SJCRH30 (cell line): ENCODE data around the gene WSCD2. TPM values are rescaled to one million over a fixed set of nuclear protein-coding genes. Genes with fewer than 3 reads are reported as not detected.

ENCODE experiments used
- DNase-seq, 2 experiments: peaks; one replicate each; pipeline ENCODE4 v3.0.0-alpha.2; 2015 to 2020
- H3K27ac ChIP-seq: fragments of 250-450 bp; sonication (Bioruptor Pico); 2 replicates; pipeline ENCODE4 v1.5.1; 2020; ENCODE audit warnings: mild to moderate bottlenecking, moderate library complexity
- H3K27me3 ChIP-seq: fragments of 250-450 bp; sonication (Bioruptor Pico); 2 replicates; pipeline ENCODE4 v1.5.1; 2020; ENCODE audit warnings: mild to moderate bottlenecking, moderate library complexity
- H3K36me3 ChIP-seq: fragments of 250-450 bp; sonication (Bioruptor Pico); 2 replicates; pipeline ENCODE4 v1.5.1; 2020; ENCODE audit warnings: mild to moderate bottlenecking, moderate library complexity
- H3K4me1 ChIP-seq: fragments of 250-450 bp; sonication (Bioruptor Pico); 2 replicates; pipeline ENCODE4 v1.5.1; 2020; ENCODE audit warnings: mild to moderate bottlenecking, moderate library complexity
- H3K4me3 ChIP-seq: fragments of 250-450 bp; sonication (Bioruptor Pico); 2 replicates; pipeline ENCODE4 v1.5.1; 2020; ENCODE audit warnings: mild to moderate bottlenecking, moderate library complexity
- H3K9me3 ChIP-seq: fragments of 250-450 bp; sonication (Bioruptor Pico); replicated peaks from 2 replicates; pipeline ENCODE4 v1.5.1; 2020; ENCODE audit warnings: mild to moderate bottlenecking, moderate library complexity
- total RNA-seq: library from RNA; depleted of rRNA; stranded (reverse); fragments of >200 nt; shearing (Covaris generic); gene quantifications from 2 replicates; pipeline ENCODE4 v1.2.3, GENCODE V29; 2014

Gene WSCD2
- total RNA-seq, 1 experiment from 2014 or later, result not detected

DNA sequence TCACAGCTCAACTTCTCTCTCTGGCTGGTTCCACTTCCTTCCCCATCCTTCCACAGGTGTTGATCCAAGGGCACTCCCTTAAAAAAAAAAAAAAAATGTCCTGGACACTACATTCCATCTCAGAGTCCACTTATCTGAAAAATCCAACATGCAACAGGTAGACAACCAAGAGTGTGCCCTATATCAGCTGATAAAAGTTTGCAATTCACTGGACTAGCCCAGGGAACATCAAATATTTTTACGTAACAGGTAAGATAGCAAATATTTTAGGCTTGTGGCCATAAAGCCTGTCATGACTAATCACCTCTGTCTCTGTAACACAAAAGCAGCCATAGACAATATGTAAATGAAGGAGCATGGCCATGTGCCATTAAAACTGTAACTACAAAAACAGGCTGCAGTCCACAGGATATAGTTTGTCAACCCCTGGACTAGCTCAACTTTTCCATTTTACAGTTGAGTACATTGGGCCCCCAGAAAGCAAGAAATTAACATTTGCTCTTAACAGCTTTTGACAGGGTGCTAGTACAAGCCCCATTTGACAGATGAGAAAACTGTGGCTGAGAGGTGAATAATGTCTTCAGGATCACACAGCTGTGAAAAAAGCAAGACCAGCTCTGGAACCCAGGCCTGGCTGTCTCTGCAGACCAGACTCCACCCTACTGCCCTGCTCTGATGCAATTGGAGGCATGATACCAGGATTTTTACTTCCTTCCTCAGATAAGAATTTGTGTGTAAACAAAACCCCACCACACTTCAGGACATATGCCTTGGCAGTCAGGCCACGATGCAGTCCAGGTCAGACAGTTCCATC is 141.2 kb downstream of the WSCD2 start:
- H3K27ac ChIP-seq, result no peak overlapping the region

GRCh38 chr12:108270849-108271143 is 141.7 kb downstream of the WSCD2 start:
- DNase-seq, result no peak
- H3K36me3 ChIP-seq, result no peaks in the 10 kb centered on the region
- H3K9me3 ChIP-seq, result no peaks in the 10 kb centered on the region
- H3K27me3 ChIP-seq, result no peaks in the 10 kb centered on the region
- no peaks in the 10 kb centered on the region for H3K4me1 ChIP-seq
- H3K4me3 ChIP-seq, result no peak overlapping the region
- no peak overlapping the region for H3K27ac ChIP-seq

More for the DNA sequence above, 141.2 kb downstream of the WSCD2 start:
- no peak for DNase-seq
- H3K4me1 ChIP-seq, result no peaks in the 10 kb centered on the region
- no peaks in the 10 kb centered on the region for H3K27me3 ChIP-seq
- no peak overlapping the region for H3K4me3 ChIP-seq
- no peaks in the 10 kb centered on the region for H3K9me3 ChIP-seq
- H3K36me3 ChIP-seq, result no peaks in the 10 kb centered on the region

- no peaks in the 10 kb centered on the region for H3K27me3 ChIP-seq
- DNase-seq, result no peak
- H3K36me3 ChIP-seq, result no peaks in the 10 kb centered on the region
- H3K9me3 ChIP-seq, result no peaks in the 10 kb centered on the region
- H3K4me3 ChIP-seq, result no peak overlapping the region
- H3K27ac ChIP-seq, result no peak overlapping the region
- no peaks in the 10 kb centered on the region for H3K4me1 ChIP-seq
Observed at GRCh38 chr12:108271951-108272872, 143.1 kb downstream of the WSCD2 start.

- H3K36me3 ChIP-seq, result no peaks in the 10 kb centered on the region
- no peaks in the 10 kb centered on the region for H3K9me3 ChIP-seq
- no peak overlapping the region for H3K4me3 ChIP-seq
- no peaks in the 10 kb centered on the region for H3K4me1 ChIP-seq
- no peaks in the 10 kb centered on the region for H3K27me3 ChIP-seq
- H3K27ac ChIP-seq, result no peak overlapping the region
- no peak for DNase-seq
Observed at GRCh38 chr12:108273217-108273616, 144.1 kb downstream of the WSCD2 start.

- no peak for DNase-seq
- Histone ChIP-seq H3K36me3 (no peaks in the 10 kb centered on the region), H3K27ac (no peak overlapping the region), H3K4me1 (no peaks in the 10 kb centered on the region), H3K9me3 (no peaks in the 10 kb centered on the region), H3K27me3 (no peaks in the 10 kb centered on the region), H3K4me3 (no peak overlapping the region)
Observed at GRCh38 chr12:108277613-108278012, 148.5 kb downstream of the WSCD2 start.

DNA sequence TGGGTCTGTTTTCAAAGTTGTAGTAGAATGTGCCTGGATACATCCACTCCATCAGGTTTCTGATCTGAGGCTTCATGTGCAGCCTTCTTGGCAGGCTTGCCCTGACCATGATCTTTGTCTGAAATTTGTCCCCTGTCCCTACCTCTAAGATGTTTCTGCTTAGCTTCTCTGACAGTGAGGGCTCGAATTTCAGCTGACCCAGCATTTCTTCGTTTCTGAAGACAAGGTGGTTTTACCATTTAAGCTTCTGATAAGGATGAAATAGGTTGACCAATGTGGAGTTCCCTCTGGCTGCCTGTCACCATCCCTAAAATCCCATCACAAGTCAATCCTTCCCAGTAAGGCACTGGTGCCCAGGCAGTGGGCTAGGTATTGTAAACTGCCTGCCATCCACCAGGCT is 153.1 kb downstream of the WSCD2 start:
- DNase-seq, result no peak
- H3K4me3 ChIP-seq, result no peak overlapping the region
- no peaks in the 10 kb centered on the region for H3K9me3 ChIP-seq
- no peaks in the 10 kb centered on the region for H3K36me3 ChIP-seq
- H3K27ac ChIP-seq, result no peak overlapping the region
- no peaks in the 10 kb centered on the region for H3K4me1 ChIP-seq
- H3K27me3 ChIP-seq, result no peaks in the 10 kb centered on the region

DNA sequence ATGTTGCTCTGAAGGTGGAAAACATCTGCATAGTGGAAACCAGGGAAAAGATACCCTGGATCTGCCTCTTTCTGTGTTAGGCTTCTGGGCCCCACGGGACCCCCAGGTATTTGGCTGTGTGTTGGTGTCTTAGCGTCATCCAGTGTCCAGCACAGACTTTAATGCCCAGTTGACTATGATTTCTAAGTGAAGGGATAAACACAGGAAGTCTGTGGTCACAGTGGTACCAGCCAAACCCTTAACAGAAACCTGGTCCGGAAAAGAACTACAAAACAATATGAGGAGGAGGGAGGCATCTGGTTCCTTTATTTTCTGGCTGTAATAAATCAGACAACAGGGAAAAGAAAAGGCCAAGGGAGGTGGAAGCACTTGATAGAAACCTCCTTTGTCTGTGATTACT is 153.6 kb downstream of the WSCD2 start:
- H3K27ac ChIP-seq, result no peak overlapping the region
- no peaks in the 10 kb centered on the region for H3K36me3 ChIP-seq
- H3K4me1 ChIP-seq, result no peaks in the 10 kb centered on the region
- no peaks in the 10 kb centered on the region for H3K9me3 ChIP-seq
- no peak for DNase-seq
- no peak overlapping the region for H3K4me3 ChIP-seq
- no peaks in the 10 kb centered on the region for H3K27me3 ChIP-seq

GRCh38 chr12:108284163-108284562 is 155.1 kb downstream of the WSCD2 start:
- DNase-seq, result no peak
- H3K4me1 ChIP-seq, result no peaks in the 10 kb centered on the region
- H3K9me3 ChIP-seq, result no peaks in the 10 kb centered on the region
- H3K27ac ChIP-seq, result no peak overlapping the region
- H3K36me3 ChIP-seq, result no peaks in the 10 kb centered on the region
- H3K27me3 ChIP-seq, result no peaks in the 10 kb centered on the region
- H3K4me3 ChIP-seq, result no peak overlapping the region

GRCh38 chr12:108285016-108285415 is 155.9 kb downstream of the WSCD2 start:
- DNase-seq, result no peak
- Histone ChIP-seq H3K36me3 (no peaks in the 10 kb centered on the region), H3K4me3 (no peak overlapping the region), H3K4me1 (no peaks in the 10 kb centered on the region), H3K9me3 (no peaks in the 10 kb centered on the region), H3K27ac (no peak overlapping the region), H3K27me3 (no peaks in the 10 kb centered on the region)

- Histone ChIP-seq H3K36me3 (no peaks in the 10 kb centered on the region), H3K27me3 (no peaks in the 10 kb centered on the region), H3K27ac (no peak overlapping the region), H3K4me1 (no peaks in the 10 kb centered on the region), H3K9me3 (no peaks in the 10 kb centered on the region), H3K4me3 (no peak overlapping the region)
- no peak for DNase-seq
Observed at GRCh38 chr12:108287227-108287626, 158.1 kb downstream of the WSCD2 start.

GRCh38 chr12:108289350-108290161 is 160.5 kb downstream of the WSCD2 start:
- Histone ChIP-seq H3K4me1 (no peaks in the 10 kb centered on the region), H3K9me3 (no peaks in the 10 kb centered on the region), H3K4me3 (no peak overlapping the region), H3K36me3 (no peaks in the 10 kb centered on the region), H3K27ac (no peak overlapping the region), H3K27me3 (no peaks in the 10 kb centered on the region)
- no peak for DNase-seq

DNA sequence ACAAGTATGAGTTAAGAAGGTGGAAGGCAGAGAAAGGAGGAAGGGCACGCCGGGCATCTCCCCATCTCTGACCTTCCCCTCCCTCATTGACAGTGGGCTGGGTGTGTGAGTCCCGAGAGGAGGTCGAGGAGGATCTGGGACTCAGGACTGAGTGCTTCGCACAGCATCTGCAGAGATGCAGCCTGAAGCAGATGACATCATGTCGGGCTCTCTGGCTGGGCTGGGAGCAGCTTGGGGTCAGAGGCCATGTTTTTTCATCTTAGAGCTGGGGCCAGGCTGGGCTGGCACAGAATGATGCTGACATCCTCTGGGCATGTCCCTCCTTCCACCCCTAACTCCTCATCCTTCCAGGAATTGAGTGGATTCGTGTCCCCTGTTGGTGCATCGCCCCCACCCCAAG is 166.6 kb downstream of the WSCD2 start:
- DNase-seq, result no peak
- Histone ChIP-seq H3K9me3 (no peaks in the 10 kb centered on the region), H3K4me3 (no peak overlapping the region), H3K27ac (no peak overlapping the region), H3K27me3 (no peaks in the 10 kb centered on the region), H3K36me3 (no peaks in the 10 kb centered on the region), H3K4me1 (no peaks in the 10 kb centered on the region)

DNA sequence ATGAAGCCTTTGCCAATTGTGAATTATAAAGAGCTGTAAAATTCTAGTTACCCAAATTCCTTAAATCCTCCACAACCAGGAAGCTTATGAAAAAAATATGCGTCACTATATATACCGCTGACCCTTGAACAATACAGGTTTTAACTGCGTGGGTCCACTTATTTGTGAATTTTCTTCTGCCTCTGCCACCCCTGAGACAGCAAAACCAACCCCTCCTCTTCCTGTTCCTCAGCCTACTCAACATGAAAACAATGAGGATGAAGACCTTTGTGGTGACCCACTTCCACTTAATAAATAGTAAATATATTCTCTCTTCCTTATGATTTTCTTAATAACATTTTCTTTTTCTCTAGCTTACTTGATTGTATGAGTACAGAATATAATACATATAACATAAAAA is 167.9 kb downstream of the WSCD2 start:
- no peaks in the 10 kb centered on the region for H3K4me1 ChIP-seq
- no peak for DNase-seq
- no peak overlapping the region for H3K4me3 ChIP-seq
- no peaks in the 10 kb centered on the region for H3K36me3 ChIP-seq
- 0 out of 2 replicates have a peak, but pooled peaks cover 3% of the 10 kb centered on the region for H3K27me3 ChIP-seq
- no peak overlapping the region for H3K27ac ChIP-seq
- H3K9me3 ChIP-seq, result no peaks in the 10 kb centered on the region

DNA sequence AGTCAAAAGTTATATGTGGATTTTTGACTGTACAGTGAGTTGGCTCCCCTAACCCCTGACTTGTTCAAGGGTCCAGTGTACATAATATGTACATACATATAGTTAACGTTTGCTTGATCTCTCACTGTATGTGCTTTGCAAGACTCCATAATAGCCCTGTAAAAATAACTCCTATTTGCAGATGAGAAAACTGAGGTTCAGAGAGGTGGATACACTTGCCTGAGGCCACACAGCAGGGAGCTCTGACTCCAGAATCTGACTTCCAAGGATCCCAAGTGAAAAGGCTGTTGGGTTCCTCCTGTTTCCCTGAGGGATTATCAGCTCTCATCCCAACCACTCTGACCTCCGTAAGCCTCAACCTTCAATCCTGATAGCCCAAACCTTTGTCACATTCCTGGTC is 168.3 kb downstream of the WSCD2 start:
- Histone ChIP-seq H3K36me3 (no peaks in the 10 kb centered on the region), H3K27me3 (0 out of 2 replicates have a peak, but pooled peaks cover 3% of the 10 kb centered on the region), H3K9me3 (no peaks in the 10 kb centered on the region), H3K4me3 (no peak overlapping the region), H3K27ac (no peak overlapping the region), H3K4me1 (no peaks in the 10 kb centered on the region)
- DNase-seq, result no peak
